Lower leg skin (tissue), 3 donors: ENCODE results near the gene SPRED3.

ENCODE experiments used
- POLR2A ChIP-seq, 2 donors: fragments of 450-650 bp; IDR thresholded peaks; one replicate each; pipeline ENCODE4 v1.6.1; 2016 to 2017; ENCODE audit warnings: antibody characterized with exemption in 2 of 2, mild to moderate bottlenecking in 1 of 2, moderate library complexity in 1 of 2
- TF ChIP-seq, protein P1 (sequence below), 3 donors: fragments of 450-650 bp; IDR thresholded peaks; one replicate each; pipeline ENCODE4 v1.5.1; 2016; ENCODE audit warnings: antibody characterized with exemption in 3 of 3, mild to moderate bottlenecking in 3 of 3, moderate library complexity in 2 of 3

DNA sequence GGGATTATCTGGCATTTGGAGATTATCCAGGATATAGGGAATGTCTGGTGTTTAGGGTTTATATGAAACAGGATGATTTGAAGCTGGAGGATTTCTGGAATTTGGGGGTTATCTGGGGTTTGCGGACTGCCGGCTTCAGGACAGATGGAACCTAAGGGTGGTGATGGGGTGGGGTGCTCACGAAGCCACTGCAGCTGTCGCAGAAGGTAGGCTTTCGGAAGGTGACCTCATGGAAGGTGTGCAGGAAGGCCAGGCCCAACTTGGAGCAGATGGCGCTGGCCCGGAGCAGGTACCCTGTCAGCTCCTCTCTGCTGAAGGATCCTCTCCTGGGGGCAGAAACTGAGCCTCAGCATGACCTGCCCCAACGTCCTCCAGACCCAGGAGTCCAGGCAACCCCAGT is 24.0 kb downstream of the SPRED3 start:
- TF ChIP-seq, protein P1, sequence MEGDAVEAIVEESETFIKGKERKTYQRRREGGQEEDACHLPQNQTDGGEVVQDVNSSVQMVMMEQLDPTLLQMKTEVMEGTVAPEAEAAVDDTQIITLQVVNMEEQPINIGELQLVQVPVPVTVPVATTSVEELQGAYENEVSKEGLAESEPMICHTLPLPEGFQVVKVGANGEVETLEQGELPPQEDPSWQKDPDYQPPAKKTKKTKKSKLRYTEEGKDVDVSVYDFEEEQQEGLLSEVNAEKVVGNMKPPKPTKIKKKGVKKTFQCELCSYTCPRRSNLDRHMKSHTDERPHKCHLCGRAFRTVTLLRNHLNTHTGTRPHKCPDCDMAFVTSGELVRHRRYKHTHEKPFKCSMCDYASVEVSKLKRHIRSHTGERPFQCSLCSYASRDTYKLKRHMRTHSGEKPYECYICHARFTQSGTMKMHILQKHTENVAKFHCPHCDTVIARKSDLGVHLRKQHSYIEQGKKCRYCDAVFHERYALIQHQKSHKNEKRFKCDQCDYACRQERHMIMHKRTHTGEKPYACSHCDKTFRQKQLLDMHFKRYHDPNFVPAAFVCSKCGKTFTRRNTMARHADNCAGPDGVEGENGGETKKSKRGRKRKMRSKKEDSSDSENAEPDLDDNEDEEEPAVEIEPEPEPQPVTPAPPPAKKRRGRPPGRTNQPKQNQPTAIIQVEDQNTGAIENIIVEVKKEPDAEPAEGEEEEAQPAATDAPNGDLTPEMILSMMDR (IDR thresholded peaks at IDR 0.05): no peak
- no peak for TF ChIP-seq POLR2A (IDR thresholded peaks at IDR 0.05)
